ENCODE data around the gene KCNJ11. TPM values are rescaled to one million over a fixed set of nuclear protein-coding genes. Genes with fewer than 3 reads are reported as not detected.
"Not testable (repeated sequence)": the region's sequence is repeated elsewhere in the genome, so short reads cannot be mapped to it uniquely, and the experiment has no call there.

KCNJ11 gene
- 0.11 and 0.13 TPM in 2 replicates for total RNA-seq (2014; rRNA removed)
- polyA plus RNA-seq (2012) = not detected

DNA sequence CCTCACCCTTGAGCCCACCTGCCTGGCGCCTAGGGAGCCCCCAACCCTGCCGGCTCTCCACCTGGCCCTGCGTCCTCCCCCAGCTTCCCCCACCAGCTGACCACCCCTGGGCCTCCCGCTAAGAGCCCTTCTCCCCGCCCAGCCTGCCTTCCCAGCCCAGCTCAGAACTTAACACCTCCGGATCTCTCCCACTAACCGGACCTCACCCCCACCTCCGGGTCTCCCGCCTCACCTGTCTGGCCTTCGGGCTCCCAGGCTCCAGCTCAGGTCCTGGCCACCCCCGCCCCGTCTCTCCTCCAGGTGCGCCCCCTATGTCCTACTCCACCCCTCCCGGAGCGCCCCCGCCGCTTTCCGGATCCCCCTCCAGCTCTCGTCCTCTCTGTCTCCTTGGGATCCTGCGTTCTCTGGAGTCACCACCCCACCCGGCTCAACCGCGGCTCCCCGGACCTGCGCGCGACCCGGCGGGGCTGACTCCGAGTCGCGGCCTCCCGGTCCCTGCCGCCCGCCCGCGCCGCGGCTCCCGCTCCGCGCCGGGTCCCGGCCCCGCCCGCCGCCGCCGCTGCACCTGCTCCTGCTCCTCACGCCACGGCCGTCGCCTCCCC, at the start of gene KCNJ11:
Gene KCNJ11, minus strand, starts transcription at position 51 of the 602 bp plus-strand sequence. CDS start 568 bp downstream, outside the sequence.
- no peak for DNase-seq (ENCODE audit: low read depth)

DNA sequence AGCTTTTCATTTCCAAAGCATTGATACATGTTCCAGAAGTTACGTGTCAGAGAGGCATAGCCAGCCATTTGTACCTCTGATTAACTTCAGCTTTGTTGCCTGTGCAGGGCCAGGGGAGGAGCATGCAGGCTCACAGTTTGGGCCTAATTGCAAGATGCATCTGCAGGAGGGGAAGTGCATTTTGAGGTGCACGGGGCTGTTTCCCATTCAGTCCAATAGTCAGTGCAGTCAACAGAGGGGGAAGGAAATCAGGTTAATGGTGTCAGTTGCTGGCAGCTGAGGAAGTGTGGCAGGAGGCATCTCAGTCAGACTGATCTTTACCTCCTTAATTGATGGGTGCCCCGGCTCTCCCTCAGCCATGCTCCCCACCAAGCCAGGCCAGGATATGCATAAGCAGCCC, 48.9 kb upstream of the KCNJ11 start:
- DNase-seq (ENCODE audit: low read depth) = no peak

DNA sequence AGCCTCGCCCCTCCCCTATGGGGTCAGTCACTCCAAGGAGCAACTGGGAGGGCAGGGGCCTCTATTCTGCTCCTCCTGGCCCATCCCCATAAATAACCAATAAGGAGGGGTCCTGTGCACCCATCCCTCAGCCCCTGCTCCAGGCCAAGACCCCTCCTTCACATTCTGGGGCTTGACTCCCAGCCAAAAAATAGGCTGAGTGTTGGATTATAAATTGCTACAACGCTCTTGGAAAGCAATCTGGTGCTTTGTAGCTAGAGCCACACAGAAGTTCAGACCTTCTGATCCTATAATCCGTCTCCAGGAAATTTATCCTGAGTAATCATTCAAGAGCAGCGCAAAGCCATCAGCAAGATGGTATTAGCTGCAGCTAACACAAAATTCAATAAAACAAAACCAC, 45.6 kb upstream of the KCNJ11 start:
- no peak for DNase-seq (ENCODE audit: low read depth)

DNA sequence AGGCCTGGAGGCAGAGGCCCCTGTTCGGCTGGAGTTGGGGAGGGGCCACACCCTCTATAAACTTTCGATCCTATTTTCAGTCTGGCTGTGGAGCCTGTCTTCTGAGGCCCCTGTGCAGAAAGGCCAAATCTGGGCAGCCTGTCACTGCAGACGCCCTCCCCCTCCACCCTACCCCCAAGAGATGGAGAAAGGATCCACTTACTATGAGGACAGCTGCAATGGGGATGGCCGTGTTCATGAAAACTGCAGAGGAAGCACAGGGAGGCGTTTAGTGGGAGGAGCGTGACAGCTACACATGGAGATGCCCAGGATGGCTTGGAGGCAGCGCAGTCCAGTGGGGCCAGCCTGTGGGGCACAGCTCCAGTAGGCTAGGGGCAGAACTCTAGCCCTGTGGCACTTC, 43.5 kb upstream of the KCNJ11 start:
- DNase-seq (ENCODE audit: low read depth) = peak; percentile 51

DNA sequence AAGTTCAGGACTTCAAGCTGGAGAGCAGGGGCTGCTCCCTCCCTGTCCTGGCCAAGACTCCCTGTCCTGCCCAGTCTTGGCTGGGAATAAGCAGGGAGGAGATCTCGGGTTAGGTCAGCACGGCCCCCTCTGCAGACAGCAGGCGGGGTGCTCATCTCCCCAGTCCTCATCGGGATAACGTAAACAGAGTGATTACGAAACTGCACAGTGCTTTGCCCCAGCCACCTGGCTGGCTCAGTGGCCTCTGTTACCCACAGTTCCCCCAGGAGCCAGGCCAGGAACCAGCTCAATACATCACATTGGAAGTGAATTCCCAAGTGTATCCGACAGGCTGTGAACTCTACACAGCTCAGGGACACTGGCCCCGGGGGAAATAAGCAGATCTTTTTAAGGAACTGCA, 42.7 kb upstream of the KCNJ11 start:
- no peak for DNase-seq (ENCODE audit: low read depth)

DNA sequence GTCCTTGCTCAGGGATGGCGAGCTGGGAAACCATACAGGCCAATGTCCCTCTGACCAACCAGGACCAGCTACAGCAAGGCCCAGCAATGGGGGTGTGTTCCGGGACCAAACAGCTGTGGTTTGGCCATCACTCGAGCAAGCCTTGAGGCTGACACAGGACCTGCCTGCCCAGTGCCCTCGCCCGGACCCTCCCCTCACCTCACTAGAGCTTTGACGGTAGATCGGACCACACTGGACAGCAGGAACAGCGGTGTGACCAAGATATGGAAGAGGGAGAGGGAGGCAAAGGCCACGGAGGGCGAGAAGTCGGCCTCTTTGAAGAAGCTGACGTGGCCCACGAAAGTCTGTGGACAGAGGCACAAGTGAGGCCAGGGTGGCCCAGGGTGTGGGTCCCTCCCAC, 42.2 kb upstream of the KCNJ11 start:
- no peak for DNase-seq (ENCODE audit: low read depth)

DNA sequence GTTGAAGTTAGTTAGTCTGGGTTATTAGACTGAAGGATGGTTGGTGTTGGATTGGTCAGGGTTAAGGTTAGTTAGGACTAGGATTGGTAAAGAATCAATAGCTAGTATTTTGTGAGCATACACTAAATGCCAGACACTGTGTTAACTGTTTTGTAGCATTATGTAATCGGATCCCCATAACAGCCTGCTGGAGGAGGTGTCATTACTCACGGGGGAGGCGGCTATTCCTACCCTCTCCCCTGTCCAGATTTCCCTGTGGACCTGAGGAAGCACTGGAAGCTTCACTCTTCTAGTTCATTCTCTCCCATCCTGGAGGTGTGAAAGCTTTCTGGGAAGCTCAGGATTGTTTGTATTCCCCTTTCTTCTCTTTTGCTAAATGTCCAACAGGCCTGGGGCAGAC, 40.5 kb upstream of the KCNJ11 start:
- DNase-seq (ENCODE audit: low read depth) = no peak

DNA sequence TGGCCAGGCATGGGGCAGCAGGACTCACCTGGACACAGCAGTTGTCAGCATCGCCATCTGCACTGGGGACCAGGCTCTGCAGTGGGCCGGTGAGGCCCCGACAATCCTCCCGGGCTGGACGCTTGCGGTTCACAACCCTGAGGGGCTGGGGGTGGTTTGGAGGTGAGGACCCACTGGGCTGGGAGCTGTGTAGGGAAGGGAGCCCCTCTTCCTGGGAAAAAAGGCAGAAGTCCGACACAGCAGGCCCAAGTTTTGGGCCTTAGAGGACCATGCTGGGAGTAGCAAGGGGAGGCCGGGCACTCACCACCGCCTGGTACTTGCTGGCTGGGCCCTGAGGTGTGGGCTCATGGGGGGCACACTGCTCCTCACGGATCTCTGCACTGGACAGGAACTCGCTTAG, 39.8 kb upstream of the KCNJ11 start:
- DNase-seq (ENCODE audit: low read depth) = no peak

DNA sequence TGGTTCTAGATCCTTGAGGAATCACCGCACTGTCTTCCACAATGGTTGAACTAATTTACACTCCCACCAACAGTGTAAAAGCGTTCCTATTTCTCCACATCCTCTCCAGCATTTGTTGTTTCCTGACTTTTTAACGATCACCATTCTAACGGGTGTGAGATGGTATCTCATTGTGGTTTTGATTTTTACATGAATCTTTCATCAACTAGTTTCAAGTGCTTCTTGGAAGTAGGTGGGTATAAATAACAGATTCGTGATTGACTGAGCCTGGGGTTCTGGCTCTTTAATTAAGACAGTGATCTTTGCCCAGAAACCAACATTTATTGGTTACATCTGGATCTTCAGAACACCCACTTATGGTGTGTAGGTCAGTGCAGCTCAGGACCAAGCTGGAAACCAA, 37.8 kb upstream of the KCNJ11 start:
- not testable (repeated sequence) for DNase-seq (ENCODE audit: low read depth)

DNA sequence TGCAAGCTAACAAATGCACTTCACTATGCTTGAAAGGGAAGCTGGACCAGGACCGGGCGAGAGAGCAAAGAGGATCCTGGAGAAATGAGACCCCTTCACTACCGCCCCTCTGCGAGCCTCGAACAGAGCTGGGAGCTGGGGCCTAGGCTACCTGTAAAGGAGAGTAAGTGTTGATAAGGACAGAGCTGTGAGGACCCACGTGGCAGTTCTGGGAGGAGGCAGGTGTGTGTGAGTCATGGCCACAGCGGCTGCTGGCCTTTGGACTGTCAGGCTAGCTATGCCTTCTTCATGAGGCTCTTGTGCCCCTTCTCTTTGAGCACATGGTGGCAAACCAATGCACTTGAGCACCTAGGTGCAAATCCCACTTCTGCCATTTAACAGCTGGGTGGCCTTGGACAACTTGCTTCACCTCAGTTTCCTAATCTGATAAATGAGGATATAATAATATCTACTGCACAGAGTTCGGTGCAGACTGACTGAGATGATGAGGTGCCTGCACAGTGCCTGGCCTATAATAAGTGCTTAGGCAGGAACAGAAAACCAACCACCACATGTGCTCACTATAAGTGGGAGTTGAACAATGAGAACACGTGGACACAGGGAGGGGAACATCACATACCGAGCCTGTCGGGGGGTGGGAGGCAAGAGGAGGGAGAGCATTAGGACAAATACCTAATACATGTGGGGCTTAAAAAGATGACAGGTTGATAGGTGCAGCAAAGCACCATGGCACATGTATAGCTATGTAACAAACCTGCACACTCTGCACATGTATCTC, 35.3 kb upstream of the KCNJ11 start:
- no peak for DNase-seq (ENCODE audit: low read depth)

DNA sequence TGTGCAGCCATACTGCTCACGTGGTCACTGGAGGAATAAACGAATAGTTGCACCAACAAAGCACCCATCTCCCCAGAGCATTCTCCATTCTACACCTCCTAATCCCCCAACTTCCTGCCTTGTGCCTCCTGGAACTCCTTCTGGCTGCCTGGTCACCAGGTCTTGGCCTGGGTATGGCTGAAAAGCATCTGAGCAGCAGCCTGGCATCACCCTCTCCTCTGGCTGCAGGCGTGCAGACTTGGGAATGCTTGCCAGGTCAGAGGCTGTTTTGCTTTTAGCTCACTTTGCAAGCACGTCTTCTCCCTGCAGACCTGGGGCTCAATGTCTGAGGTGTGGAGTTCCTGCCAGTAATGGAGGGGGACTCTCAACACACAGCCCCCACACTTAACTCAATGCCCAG, 33.3 kb upstream of the KCNJ11 start:
- DNase-seq (ENCODE audit: low read depth) = no peak

DNA sequence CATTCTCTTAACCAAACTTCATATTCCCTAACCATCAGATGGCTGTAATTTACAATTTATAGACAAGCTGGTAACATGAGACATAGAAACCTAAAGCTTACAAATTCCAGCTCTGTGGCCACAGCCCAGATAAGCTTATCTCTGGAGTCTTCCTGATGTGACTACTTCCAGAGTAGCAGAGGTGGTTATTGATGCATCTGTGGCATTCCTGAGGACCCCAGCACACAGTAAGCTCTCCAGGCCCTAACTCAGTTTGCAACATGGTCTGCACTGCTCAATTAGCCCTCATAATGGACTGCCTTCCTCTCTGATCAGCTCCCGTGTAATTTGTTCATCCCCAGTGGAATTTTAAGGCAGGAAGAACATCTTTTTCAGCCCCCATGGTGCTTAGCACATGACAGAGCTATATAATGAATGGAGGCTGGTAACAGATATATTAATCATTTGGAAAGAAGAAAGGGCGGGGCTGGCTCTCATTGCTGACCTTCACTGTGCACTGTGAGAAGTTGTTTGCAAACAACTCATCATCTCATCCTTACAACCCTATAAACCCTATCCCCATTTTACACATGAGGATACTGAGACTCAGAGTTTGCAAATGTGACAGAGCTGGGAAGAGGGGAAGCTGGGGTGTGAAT, 30.1 kb upstream of the KCNJ11 start:
- no peak for DNase-seq (ENCODE audit: low read depth)

DNA sequence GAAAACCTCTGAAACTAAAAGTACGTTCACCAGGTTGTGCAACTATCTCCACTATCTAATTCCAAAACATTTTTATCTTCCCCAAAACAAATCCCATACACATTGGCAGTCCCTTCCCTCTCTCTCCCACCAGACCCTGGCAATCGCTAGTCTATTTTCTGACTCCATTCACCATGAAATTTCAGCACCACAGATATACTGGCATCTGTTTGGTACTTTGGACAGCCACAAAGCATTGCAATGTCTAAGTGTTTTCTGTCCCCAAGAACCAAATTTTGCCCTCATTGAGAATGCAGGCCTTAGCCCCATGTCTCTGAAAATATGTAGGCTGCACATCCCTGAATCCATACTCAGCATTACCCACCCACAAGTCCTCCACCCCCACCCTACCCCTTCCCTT, 28.0 kb upstream of the KCNJ11 start:
- no peak for DNase-seq (ENCODE audit: low read depth)

DNA sequence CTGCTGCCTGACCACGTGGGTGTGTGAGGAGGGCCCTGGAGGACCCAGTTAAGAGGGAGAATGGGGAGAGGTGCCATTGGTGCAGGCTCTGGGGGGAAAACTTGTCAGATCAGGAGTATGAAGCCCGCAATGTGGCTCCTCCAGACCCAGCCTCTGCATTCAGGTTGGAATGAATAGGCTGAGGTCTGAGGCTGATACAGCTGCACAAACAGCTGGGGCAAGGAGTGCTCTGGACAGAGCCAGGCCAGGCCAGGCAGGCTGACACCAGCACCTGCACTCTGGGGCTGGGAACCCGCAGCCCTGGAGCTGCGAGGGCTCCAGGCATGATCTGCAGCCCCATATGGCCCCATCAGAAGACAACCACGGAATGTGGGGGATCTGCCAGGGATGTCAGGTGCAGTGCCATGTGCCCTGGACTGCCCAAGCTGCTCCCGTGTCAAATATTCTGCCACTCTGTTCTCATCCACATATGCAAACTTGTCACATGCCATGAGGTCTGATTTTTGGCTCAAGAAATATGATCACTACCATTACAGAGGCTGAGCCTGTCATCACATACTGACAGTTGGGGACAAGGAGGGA, 27.2 kb upstream of the KCNJ11 start:
- no peak for DNase-seq (ENCODE audit: low read depth)

DNA sequence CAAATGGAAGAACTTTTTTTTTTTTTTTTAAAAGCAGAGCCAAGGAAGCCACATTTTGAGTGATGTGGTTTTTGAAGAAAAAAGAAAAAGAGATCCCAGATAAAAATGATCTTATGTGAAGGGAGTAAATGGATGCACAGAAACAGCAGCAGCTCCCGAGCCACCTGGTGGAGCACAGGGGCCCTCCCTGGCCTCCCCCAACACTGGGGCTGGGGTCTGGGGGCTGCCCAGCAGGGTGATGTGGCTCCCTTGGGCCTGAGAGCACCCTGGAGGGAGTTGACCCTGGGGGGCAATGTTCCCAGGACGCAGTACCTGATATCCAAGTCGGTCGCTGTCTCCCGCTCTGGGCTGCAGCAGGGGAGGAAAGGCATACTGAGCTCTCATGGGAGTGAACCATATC, 26.5 kb upstream of the KCNJ11 start:
- DNase-seq (ENCODE audit: low read depth) = no peak

DNA sequence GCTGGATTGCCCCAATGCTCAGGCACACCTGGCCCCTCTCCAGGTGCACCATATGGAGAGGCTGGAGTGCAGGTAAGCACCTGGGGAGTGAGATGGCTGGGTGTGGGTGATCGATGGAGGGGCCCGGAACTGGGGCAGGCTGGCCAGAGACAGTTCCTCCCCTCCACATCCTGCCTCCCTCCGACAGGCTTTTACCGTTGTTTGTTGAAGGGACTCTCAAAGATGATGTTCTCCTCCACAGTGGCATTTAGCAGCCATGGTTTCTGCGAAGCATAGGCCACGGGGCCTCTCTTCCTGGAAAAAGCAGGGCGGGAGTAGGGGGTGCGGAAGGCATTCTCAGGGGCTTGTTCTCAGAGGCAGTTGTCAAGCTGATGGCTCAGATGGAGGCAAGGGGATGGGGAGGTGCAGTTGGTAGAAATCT, 25.9 kb upstream of the KCNJ11 start:
- no peak for DNase-seq (ENCODE audit: low read depth)

DNA sequence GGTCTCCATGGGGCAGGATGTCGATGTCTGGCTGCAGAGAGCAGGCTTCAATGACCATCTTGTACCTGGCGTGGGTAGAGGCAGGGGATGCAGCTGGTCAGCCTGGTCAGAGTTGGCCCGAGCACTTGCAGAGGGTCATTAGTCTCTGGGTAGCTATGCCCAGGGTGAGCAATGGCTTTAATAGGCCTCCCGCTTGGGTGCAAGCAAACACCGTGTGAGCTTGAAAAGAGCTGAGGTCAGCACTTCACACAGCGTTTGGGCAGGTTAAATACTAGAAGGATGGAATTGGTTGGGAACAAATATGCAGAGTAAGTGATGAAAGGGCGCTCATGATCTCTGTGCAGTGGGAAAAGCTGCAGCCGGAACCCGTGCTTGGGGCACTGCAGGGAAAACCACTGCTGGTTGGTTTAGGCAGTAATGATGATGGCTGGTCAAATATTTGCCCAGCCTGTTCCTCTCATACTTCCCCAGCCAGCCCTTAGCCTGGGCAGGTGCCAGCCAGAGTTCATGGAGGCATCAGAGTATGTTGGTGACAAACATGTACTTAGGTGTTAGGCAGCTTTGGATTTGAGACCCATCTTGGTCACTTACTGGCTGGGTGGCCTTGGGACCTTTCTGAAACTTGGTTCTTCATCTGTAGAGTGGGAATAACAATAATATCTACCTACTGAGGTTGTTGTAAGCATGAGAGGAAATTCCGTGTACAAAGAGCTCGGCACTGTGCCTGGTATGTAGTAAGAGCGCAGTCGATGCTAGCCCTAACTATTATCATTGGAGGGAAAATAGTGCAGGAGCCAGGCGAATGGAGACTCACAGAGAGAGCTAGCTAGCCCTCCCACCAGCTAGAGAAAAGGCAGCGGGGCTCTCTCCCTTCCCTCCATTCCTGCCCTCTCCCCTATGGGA, 25.2 kb upstream of the KCNJ11 start:
- no peak for DNase-seq (ENCODE audit: low read depth)

DNA sequence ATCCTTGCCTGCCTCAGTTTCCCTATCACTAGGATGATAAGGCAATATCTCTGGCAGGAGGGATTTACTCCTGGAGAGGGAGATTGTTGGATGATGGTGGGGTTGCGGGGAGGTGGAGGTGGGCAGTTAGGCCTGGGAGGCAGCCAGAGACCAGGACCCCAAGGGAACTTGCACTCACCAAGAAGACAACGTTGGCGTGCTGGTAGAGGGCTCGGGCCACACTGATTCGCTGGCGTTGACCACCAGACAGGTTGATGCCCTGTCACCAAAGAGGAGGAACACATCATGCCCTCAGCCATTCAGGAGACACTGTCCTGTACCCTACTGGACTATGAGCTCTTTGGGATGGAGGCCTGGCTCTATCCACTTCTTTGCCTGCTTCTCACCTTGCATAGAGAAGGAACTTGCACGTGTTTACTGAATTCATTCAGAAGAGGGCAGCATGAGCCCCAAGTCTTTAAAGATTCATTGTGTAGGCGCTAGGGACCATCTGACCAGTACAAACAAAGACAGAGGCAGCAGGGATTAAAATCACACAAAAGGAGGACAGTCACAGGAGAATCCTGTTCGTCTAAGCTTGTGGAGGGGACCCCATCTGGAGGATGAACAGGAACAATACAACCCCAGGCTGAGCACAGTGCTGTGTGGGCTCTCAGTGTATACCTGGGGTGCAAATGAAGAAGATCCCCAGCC, 24.2 kb upstream of the KCNJ11 start:
- no peak for DNase-seq (ENCODE audit: low read depth)

DNA sequence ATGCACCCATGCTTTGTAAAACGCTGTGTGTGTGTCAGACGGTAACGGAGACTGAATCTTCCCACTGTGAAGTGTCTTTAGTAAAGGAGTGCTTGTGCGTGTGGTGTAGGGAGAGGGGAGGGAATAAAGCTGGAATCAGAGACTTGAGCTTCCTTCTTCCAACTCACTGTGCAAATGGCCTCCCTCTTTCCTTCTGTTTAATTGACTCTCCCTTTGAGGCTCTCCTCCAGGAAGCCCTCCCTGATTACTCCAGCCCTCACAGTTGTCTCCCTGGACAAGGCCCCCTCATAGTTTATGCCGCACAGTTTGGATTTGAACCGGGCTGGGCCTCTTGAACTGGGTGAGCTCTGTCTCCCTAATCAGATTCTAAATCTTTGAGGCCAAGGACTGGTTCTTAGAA, 23.0 kb upstream of the KCNJ11 start:
- DNase-seq (ENCODE audit: low read depth) = no peak

DNA sequence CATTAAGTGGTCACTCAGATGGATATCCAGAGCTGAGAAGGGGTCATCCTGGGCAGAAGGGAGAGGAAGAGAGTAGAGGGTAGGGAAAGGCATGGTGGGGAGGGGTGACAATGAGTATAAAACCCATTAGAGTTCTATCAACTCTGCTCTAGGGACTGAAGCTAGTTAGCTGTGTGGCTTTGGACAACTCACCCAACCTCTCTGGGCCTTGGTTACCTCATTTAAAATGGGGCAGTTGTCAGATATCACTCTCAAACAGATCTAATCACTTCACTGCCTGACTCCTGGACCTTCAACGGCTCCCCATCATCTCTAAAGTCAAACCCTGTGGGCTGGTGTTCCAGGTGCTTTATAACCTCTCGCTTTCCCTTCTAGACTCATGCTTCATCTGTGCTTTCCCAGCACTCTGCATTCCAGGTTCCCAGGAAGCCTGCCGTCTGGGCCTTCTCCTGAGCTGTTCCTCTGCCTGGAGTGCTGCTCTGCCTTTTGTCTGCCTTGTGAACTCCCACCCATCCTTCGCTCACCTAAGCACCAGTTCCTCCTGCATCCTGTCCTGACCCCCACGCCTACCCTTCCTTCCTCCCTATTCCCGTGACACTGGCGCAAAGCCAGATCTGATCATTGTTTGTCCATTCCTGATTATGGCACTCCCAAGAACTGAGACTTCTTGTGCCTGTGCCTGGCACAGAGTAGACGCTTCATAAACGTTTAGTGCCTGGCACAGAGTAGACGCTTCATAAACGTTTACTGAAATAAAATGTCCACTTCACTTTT, 22.3 kb upstream of the KCNJ11 start:
- no peak for DNase-seq (ENCODE audit: low read depth)
